GM18867 (cell line): Measurements from ENCODE around the gene SETD1A.
"Not testable (repeated sequence)": the region's sequence is repeated elsewhere in the genome, so short reads cannot be mapped to it uniquely, and the experiment has no call there.

ENCODE experiments used
- ATAC-seq: cut with Tn5 transposase; IDR thresholded peaks from one replicate; pipeline ENCODE4 v1.9.1; 2021; ENCODE audit warnings: mild to moderate bottlenecking, moderate library complexity; ENCODE audit not compliant: unreplicated experiment

SETD1A gene

GRCh38 chr16:30997725-30998711 is 40.5 kb downstream of the SETD1A start:
- no peak for ATAC-seq

GRCh38 chr16:30998852-30999761 is 41.6 kb downstream of the SETD1A start:
- no peak for ATAC-seq

- no peak for ATAC-seq
Measured at GRCh38 chr16:31000671-31001382, 43.3 kb downstream of the SETD1A start.

- no peak for ATAC-seq
Measured at GRCh38 chr16:31001507-31002249, 44.1 kb downstream of the SETD1A start.

GRCh38 chr16:31002250-31002700 is 44.7 kb downstream of the SETD1A start:
- ATAC-seq = no peak

GRCh38 chr16:31002862-31003341 is 45.3 kb downstream of the SETD1A start:
- no peak for ATAC-seq

GRCh38 chr16:31003744-31004143 is 46.2 kb downstream of the SETD1A start:
- no peak for ATAC-seq

GRCh38 chr16:31004658-31005057 is 47.1 kb downstream of the SETD1A start:
- no peak for ATAC-seq

GRCh38 chr16:31005350-31006085 is 48.0 kb downstream of the SETD1A start:
- no peak for ATAC-seq

GRCh38 chr16:31006086-31006385 is 48.5 kb downstream of the SETD1A start:
- ATAC-seq = no peak

- no peak for ATAC-seq
Measured at GRCh38 chr16:31006589-31006988, 49.0 kb downstream of the SETD1A start.

- ATAC-seq = no peak
Measured at GRCh38 chr16:31007684-31008083, 50.1 kb downstream of the SETD1A start.

GRCh38 chr16:31008149-31008548 is 50.6 kb downstream of the SETD1A start:
- no peak for ATAC-seq

- ATAC-seq = no peak
Measured at GRCh38 chr16:31008551-31008950, 51.0 kb downstream of the SETD1A start.

- ATAC-seq = no peak
Measured at GRCh38 chr16:31009120-31009519, 51.6 kb downstream of the SETD1A start.

GRCh38 chr16:31009894-31010584 is 52.5 kb downstream of the SETD1A start:
- no peak for ATAC-seq

GRCh38 chr16:31010585-31011325 is 53.2 kb downstream of the SETD1A start, which contains the start of gene STX1B:
Gene STX1B (minus strand): TSS chr16:31010638. CDS start chr16:31010396, 242 bp downstream.
- ATAC-seq = no peak

GRCh38 chr16:31011815-31012214 is 54.3 kb downstream of the SETD1A start:
- ATAC-seq = not testable (repeated sequence)
